Mesendoderm (in vitro differentiated cells): ENCODE data around the gene ITGB4.

Experiments used
- DNase-seq: peaks from one replicate; pipeline ENCODE4 v3.0.0; 2013
- H2AK5ac ChIP-seq: 2 replicates; pipeline ENCODE4 v1.6.1; 2013; ENCODE audit warnings: low read length, inconsistent platforms
- H2BK120ac ChIP-seq: 2 replicates; pipeline ENCODE4 v1.6.1; 2013; ENCODE audit warnings: low read depth, mild to moderate bottlenecking, low read length, moderate library complexity, mixed read lengths
- H2BK15ac ChIP-seq: replicated peaks from 2 replicates; pipeline ENCODE4 v1.6.1; 2013; ENCODE audit warnings: low read depth, mild to moderate bottlenecking, moderate library complexity
- H2BK5ac ChIP-seq: 2 replicates; pipeline ENCODE4 v1.6.1; 2013; ENCODE audit warnings: low read length, inconsistent platforms
- H3K18ac ChIP-seq: 2 replicates; pipeline ENCODE4 v1.6.1; 2013; ENCODE audit warnings: mild to moderate bottlenecking, low read length, mixed read lengths
- H3K23ac ChIP-seq: one replicate; pipeline ENCODE4 v1.6.1; 2013; ENCODE audit warnings: low read length
- H3K27ac ChIP-seq: 2 replicates; pipeline ENCODE4 v1.5.1; 2013; ENCODE audit warnings: low read depth, mild to moderate bottlenecking, inconsistent platforms, low read length, moderate library complexity
- H3K27me3 ChIP-seq: 2 replicates; pipeline ENCODE4 v1.6.1; 2013; ENCODE audit warnings: low read length, control low read depth, mild to moderate bottlenecking, inconsistent platforms; ENCODE audit not compliant: insufficient read depth, poor library complexity
- H3K36me3 ChIP-seq: 2 replicates; pipeline ENCODE4 v1.6.1; 2013; ENCODE audit warnings: low read length, inconsistent platforms; ENCODE audit not compliant: control insufficient read depth, insufficient read depth
- H3K4ac ChIP-seq: one replicate; pipeline ENCODE4 v1.6.1; 2013; ENCODE audit warnings: low read depth, mild to moderate bottlenecking, low read length, moderate library complexity
- H3K4me1 ChIP-seq: 2 replicates; pipeline ENCODE4 v1.6.1; 2013; ENCODE audit warnings: low read depth, low read length, inconsistent platforms; ENCODE audit not compliant: control insufficient read depth
- H3K4me2 ChIP-seq: 2 replicates; pipeline ENCODE4 v1.6.1; 2013; ENCODE audit warnings: low read length
- H3K4me3 ChIP-seq: 2 replicates; pipeline ENCODE4 v1.5.1; 2013; ENCODE audit warnings: mild to moderate bottlenecking, low read length
- H3K56ac ChIP-seq: one replicate; pipeline ENCODE4 v1.6.1; 2013; ENCODE audit warnings: low read length
- H3K79me1 ChIP-seq: 2 replicates; pipeline ENCODE4 v1.6.1; 2013; ENCODE audit warnings: low read length, inconsistent platforms
- H3K79me2 ChIP-seq: 2 replicates; pipeline ENCODE4 v1.6.1; 2013; ENCODE audit warnings: mild to moderate bottlenecking, low read length; ENCODE audit not compliant: control insufficient read depth, insufficient read depth
- H3K9ac ChIP-seq: 2 replicates; pipeline ENCODE4 v1.6.1; 2013; ENCODE audit warnings: low read length, inconsistent platforms
- H4K5ac ChIP-seq: one replicate; pipeline ENCODE4 v1.6.1; 2013; ENCODE audit warnings: low read length
- H4K8ac ChIP-seq: one replicate; pipeline ENCODE4 v1.6.1; 2013; ENCODE audit warnings: low read depth, mild to moderate bottlenecking, control low read depth, low read length, moderate library complexity
- WGBS: extraction: QIAGEN DNeasy Blood & Tissue Kit; methylation state at CpG from one replicate; pipeline ENCODE4 v1.1.7; 2013; ENCODE audit warnings: low lambda C conversion rate, missing lambda C conversion rate; ENCODE audit not compliant: insufficient coverage; ENCODE audit errors: extremely low coverage; 5-methylcytosine and 5-hydroxymethylcytosine counted together

Gene ITGB4

DNA sequence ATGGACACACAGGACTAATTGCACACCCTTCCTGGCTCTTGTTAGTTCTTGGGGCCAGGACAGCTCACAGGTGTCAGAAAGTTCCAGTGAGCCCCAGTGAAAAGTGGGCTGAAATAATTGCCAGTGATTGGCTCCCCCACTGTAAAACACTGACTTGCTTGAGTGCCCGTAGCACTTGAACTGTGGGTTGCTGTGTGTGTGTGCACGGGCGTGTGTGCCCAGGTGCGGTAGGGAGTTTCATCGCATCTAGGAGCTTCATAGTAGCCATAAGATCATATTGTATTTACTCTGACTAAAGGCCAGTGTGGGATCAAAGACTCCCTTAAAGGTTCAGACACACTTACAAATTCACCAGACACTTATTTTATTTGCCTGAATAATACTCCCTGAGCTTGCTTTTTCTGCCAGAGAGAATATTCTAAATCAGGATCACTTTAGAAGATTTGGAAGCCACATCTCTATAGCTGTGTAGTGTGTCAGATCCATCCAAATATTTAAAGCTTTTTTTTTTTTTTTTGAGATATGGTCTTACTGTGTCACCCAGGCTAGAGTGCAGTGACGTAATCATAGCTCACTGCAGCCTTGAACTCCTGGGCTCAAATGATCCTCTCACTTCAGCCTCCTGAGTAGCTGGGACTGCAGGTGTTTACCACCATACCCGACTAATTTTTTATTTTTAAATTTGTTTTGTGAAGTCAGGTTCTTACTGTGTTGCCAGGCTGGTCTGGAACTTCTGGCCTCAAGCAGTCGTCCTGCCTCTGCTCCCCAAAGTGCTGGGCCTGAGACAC is 74.8 kb downstream of the ITGB4 start:
- no peak overlapping the region for H2BK15ac ChIP-seq
- H3K79me1 ChIP-seq = peaks cover 14% of the 10 kb centered on the region
- no CpG with 5 or more reads among the region's 8 CpGs for WGBS
- H2AK5ac ChIP-seq = no peak overlapping the region
- H3K27ac ChIP-seq = no peak overlapping the region
- no peaks in the 10 kb centered on the region for H3K4me1 ChIP-seq
- DNase-seq = no peak
- peaks cover 17% of the 10 kb centered on the region for H3K79me2 ChIP-seq
- H4K5ac ChIP-seq = no peak overlapping the region
- peaks cover 9% of the 10 kb centered on the region for H3K36me3 ChIP-seq
- H3K4me3 ChIP-seq = no peak overlapping the region
- no peak overlapping the region for H3K9ac ChIP-seq
- H2BK120ac ChIP-seq = no peak overlapping the region
- H3K27me3 ChIP-seq = no peaks in the 10 kb centered on the region
- H3K4me2 ChIP-seq = no peak overlapping the region
- H3K23ac ChIP-seq = no peak overlapping the region
- H3K4ac ChIP-seq = no peak overlapping the region
- no peak overlapping the region for H2BK5ac ChIP-seq
- H4K8ac ChIP-seq = no peak overlapping the region
- H3K56ac ChIP-seq = no peak overlapping the region
- no peak overlapping the region for H3K18ac ChIP-seq

- no peak for DNase-seq
- H3K36me3 ChIP-seq = peaks cover 6% of the 10 kb centered on the region
- no peak overlapping the region for H3K4ac ChIP-seq
- no peak overlapping the region for H2BK5ac ChIP-seq
- H3K79me1 ChIP-seq = peaks cover 9% of the 10 kb centered on the region
- H3K4me3 ChIP-seq = no peak overlapping the region
- no peak overlapping the region for H2BK120ac ChIP-seq
- no peak overlapping the region for H3K23ac ChIP-seq
- no peak overlapping the region for H2AK5ac ChIP-seq
- H2BK15ac ChIP-seq = no peak overlapping the region
- no peak overlapping the region for H3K9ac ChIP-seq
- no peak overlapping the region for H3K18ac ChIP-seq
- peaks cover 8% of the 10 kb centered on the region for H3K79me2 ChIP-seq
- no peak overlapping the region for H3K4me2 ChIP-seq
- H3K4me1 ChIP-seq = no peaks in the 10 kb centered on the region
- H3K56ac ChIP-seq = no peak overlapping the region
- no peaks in the 10 kb centered on the region for H3K27me3 ChIP-seq
- no peak overlapping the region for H4K5ac ChIP-seq
- WGBS = no CpG with 5 or more reads among the region's 4 CpGs
- H4K8ac ChIP-seq = no peak overlapping the region
- H3K27ac ChIP-seq = no peak overlapping the region
These were observed 78.1 kb downstream of the ITGB4 start for GRCh38 chr17:75799402-75799801.

DNA sequence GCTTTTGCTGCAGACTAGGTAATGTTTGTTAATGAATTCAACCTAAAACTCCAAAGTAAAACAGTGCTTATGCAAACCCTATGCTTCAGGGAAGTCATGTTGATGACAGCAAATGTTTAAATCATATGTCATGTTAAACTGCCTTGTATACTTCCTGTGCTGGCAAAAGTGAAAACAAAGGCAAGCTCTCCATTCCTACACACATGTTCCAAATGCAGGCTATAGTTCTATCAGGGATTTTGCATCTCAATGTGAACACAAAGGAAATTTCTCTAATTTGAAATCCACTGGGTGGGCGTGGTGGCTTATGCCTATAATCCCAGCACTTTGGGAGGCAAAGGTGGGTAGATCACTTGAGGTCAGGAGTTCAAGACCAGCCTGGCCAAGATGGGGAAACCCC is 82.6 kb downstream of the ITGB4 start:
- Histone ChIP-seq H3K56ac (no peak overlapping the region), H3K4ac (no peak overlapping the region), H3K79me1 (peaks cover 3% of the 10 kb centered on the region), H2BK5ac (no peak overlapping the region), H3K4me1 (no peaks in the 10 kb centered on the region), H2BK15ac (no peak overlapping the region), H3K27me3 (no peaks in the 10 kb centered on the region), H3K4me2 (no peak overlapping the region), H4K5ac (no peak overlapping the region), H2AK5ac (no peak overlapping the region), H3K18ac (no peak overlapping the region), H4K8ac (no peak overlapping the region), H3K27ac (no peak overlapping the region), H3K79me2 (peaks cover 2% of the 10 kb centered on the region), H3K36me3 (peaks cover 4% of the 10 kb centered on the region), H3K4me3 (no peak overlapping the region), H2BK120ac (no peak overlapping the region), H3K23ac (no peak overlapping the region), H3K9ac (no peak overlapping the region)
- no CpG with 5 or more reads among the region's 1 CpG for WGBS
- no peak for DNase-seq

DNA sequence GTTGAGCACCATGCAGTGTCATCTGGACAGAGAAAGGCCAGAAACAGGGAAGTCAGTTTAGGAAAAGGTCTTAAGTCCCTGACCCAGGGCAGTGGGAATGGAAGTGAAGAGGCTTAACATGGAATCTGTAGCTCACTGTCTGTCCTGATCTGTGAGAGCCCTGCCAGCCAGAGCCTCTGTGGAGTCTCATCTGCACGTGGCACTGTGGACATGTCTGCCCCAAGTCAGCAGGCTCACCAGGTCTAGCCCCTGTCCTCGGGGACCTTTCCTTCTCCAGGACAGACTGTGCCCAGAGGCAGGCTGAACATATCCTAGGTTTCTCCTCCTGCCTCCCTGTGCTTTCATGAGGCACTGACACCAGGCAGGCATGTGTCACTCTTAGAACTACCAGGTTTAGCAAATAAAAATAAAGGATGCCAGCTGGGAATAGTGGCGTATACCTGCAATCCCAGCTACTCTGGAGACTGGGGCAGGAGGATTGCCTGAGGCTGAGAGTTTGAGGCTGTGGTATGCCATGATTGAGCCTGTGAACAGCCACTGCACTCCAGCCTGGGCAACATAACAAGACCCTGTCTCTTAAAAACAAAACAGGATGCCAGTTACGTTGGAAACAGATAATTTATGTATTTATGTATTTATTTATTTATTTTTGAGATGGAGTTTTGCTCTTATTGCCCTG is 85.7 kb downstream of the ITGB4 start:
- Histone ChIP-seq H3K27me3 (no peaks in the 10 kb centered on the region), H3K4me2 (no peak overlapping the region), H3K23ac (no peak overlapping the region), H3K4me1 (no peaks in the 10 kb centered on the region), H3K27ac (no peak overlapping the region), H3K56ac (no peak overlapping the region), H2BK15ac (no peak overlapping the region), H3K4ac (no peak overlapping the region), H3K9ac (no peak overlapping the region), H3K4me3 (no peak overlapping the region), H4K5ac (no peak overlapping the region), H3K79me2 (no peaks in the 10 kb centered on the region), H2BK5ac (no peak overlapping the region), H3K79me1 (peaks cover 3% of the 10 kb centered on the region), H2AK5ac (no peak overlapping the region), H3K36me3 (no peaks in the 10 kb centered on the region), H3K18ac (no peak overlapping the region), H2BK120ac (no peak overlapping the region), H4K8ac (no peak overlapping the region)
- WGBS = no CpG with 5 or more reads among the region's 4 CpGs
- DNase-seq = no peak
